Stimulated activated naive CD4-positive, alpha-beta T cell (primary cell): Measurements from ENCODE around the gene EXOSC10.
"Not testable (repeated sequence)": the region's sequence is repeated elsewhere in the genome, so short reads cannot be mapped to it uniquely, and the experiment has no call there.

Source experiments
- DNase-seq, 6 experiments: peaks; one replicate each; lab custom pipeline; 2025; lab: John Stamatoyannopoulos, UW

EXOSC10 gene

GRCh38 chr1:11109047-11109760 is 9.5 kb upstream of the EXOSC10 start:
- DNase-seq: no peak

DNA sequence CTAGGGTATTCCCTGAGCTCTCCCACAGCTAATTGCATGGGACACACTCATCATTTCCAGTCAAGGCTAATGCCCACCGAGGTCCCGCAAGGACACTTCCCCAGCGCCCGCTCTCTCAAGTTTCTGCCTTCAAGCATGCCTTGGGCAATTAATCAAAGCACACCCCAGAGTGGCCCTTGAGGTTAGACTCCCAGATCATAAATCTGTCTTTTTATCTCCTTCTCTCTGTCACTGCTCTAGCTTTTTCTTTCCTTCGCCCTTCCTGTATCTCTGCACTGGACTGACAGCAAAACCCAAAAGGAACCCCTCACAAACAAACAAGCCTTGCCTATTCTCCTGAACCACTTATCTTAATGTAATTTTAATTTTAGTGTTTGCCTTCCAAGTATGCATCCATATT is 7.9 kb upstream of the EXOSC10 start:
- no peak for DNase-seq

- no peak for DNase-seq
Measured at GRCh38 chr1:11105586-11105985, 5.9 kb upstream of the EXOSC10 start.

GRCh38 chr1:11101347-11101746 is 1.7 kb upstream of the EXOSC10 start:
- no peak for DNase-seq

DNA sequence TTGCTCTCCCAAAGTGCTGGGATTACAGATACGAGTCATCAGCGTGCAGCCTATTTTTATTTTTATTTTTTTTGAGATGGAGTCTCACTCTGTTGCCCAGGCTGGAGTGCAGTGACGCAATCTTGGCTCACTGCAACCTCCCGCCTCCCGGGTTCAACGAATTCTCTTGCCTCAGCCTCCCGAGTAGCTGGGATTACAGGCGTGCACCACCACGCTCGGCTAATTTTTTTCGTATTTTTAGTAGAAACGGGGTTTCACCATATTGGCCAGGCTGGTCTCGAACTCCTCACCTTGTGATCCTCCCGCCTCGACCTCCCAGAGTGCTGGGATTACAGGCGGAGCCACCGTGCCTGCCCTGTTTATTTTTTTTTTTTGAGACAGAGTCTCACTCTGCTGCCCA is 1.1 kb upstream of the EXOSC10 start:
- DNase-seq: not testable (repeated sequence)

GRCh38 chr1:11100149-11100493 is 452 bp upstream of the EXOSC10 start:
- no peak for DNase-seq

- DNase-seq: no peak
Measured at GRCh38 chr1:11098931-11099309, 749 bp downstream of the EXOSC10 start.

DNA sequence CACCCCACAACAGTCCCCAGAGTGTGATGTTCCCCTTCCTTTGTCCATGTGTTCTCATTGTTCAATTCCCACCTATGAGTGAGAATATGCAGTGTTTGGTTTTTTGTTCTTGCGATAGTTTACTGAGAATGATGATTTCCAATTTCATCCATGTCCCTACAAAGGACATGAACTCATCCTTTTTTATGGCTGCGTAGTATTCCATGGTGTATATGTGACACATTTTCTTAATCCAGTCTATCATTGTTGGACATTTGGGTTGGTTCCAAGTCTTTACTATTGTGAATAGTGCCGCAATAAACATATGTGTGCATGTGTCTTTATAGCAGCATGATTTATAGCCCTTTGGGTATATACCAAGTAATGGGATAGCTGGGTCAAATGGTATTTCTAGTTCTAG is 15.9 kb downstream of the EXOSC10 start:
- DNase-seq: not testable (repeated sequence)

DNA sequence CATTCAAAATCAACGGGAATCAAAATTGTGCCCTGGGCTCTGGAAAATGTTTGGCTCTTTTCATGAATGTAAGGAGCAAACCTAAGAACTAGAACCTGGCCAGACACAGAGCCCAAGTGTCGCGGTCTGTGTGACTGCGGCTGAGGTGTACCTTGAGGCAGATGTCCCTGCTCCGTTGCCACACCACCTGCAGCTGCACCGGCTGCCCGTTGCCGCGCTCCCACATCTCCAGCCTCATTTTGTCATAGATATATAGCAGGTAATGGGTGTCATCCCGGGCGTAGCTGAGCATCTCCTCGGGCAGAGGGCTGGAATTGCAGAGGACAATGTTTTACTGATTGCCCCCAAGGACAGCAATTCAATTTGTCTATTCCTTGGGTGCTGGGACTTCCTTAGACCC is 18.7 kb downstream of the EXOSC10 start:
- no peak for DNase-seq

GRCh38 chr1:11078631-11079030 is 21.0 kb downstream of the EXOSC10 start:
- DNase-seq: no peak

DNA sequence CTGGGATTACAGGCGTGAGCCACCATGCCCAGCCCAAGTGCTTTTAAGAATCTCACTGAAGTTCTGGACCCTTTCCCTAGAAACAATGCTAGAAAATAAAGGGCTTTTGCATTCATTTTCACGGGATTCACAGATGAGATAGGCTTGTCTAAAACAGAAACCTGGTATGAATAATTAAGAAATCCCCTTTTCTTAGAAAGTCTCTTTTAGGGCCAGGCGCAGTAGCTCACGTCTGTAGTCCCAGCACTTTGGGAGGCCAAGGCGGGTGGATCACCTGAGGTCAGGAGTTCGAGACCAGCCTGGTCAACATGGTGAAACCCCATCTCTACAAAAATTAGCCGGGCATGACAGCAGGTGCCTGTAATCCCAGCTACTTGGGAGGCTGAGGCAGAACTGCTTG is 26.3 kb downstream of the EXOSC10 start:
- DNase-seq: not testable (repeated sequence)

- DNase-seq: no peak
Measured at GRCh38 chr1:11072216-11072917, 27.3 kb downstream of the EXOSC10 start.

DNA sequence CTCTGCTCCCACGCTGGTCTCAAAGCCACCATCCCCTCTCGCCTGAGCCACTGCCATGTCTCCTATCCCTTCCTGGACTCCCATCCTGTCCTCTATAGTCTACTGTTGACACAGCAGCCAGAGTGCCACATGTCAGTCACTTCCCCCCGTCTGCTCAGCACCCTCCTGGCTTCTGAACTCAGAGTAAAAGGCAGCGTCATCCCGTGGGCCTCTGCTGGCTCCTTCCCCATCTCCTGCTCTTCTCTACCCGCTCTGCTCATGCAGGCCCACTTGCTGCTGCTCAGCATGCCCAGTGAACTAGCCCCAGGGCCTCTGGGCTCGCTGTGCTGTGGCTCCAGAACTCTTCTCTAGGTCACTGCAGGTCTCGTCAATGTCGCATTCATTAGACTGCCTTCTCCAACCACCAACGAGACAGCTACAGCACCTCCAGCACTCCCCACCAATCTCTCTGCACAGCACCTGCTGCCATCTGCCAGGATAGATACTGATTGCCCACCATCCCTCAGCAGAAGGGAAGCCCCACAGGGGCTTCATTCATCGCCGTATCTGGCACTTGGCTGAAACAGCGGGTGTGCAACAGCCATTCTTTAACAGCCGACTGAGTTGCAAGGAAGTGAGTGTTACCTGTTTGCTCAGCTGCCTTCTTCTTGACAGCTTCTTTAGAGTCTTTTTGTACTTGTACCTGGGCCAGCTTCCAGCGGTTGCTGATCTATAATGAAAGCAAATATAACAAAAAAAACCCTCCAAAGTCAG is 28.0 kb downstream of the EXOSC10 start:
- DNase-seq: no peak

DNA sequence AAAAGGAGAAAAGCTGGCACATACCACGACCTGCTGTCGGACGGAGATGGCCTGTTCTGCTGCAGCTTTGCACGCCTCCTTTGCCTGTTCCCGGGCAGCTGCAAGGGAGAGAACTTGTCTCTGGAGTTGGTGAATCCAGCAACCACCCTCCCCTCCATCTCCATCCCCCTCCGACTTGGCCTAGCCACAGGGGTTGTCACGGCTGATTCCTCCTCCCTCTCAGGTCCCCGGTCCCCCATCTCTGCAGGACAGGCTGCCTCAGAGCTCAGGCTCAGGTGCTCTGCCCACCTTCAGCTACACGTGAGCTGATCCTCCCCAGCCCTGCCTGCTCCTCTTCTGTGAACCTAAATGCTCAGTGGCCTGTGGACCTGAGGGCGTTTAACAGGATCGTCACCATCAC is 28.8 kb downstream of the EXOSC10 start:
- no peak for DNase-seq

DNA sequence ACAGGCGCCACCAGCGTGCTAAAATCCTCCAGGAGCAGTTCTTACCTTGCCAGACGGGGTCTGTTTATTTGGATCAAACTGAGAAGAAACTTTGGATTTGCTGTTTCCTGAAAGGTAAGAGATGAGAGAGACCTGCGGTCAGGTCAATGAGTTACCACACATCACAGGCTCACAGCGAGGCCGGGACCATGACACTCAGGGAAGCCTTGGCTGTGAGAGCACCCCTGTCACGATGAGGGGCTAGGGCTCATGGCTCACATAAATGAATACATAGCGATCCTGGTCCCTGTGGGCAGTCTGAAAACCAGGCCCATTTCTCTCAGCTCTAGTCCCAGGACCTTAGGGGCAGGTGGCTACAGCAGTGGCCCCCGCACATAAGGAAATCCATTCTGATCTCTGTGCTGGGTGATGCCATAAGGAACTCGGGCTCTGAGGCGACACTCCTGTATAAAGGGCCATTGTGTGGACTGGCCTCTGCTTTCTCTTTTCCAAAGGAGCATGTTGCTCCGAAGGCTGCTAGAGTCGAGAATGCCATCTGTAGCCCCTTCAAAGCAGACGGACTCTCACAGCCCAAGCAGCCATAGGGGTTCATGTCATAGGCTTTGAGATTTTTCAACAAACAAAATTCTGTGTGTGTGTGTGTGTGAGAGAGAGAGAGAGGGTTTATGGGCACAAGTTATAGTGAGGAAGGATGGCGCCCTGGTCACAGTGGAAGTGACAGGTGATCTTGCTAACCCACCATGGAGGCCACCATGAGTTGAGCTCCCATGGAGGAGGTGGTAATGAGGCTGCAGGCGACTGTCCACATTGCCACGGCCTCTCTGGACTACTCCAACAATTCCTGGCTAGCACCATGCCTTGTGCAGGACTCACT is 30.8 kb downstream of the EXOSC10 start:
- DNase-seq: no peak

DNA sequence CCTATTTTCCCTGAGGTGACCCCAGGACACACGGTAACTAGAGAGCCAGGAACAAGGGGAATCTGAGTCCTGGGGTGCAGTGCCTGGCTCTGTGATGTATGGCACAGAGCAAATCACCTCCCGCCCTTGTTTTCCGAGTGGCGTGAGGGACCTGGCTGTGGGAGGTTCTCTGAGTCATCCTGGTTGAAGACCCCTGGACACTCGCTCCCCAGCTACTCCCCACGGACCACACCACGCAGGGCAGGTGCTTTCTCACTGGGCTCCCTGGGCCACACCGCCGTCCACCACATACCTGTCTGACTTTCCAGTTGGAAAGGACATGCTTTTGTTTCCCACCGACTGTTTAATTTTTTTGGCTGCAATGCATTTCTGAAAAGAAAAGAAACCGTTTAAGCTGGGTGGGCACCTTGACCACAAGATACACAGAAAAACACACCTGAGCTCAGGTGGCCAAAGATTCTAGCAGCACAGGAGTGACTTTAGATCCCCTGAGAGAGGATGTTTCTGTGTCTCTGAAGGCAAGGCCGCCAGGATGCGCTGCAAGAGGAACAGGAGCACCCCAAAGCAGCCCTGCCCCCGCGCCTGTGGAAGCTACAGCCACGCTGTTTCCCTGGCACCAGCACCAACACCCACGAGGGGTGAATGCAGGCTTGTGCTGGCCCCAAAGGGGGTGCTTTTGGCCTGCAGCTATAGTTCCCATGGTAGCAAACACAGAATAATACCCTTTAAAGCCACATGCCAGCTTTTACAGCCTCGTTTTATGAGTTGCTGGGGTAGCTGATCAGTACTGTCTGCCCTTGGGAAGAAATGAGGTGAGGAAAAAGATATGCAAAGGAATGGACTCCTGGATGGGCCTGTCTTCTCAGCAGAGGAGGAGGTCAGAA is 31.7 kb downstream of the EXOSC10 start:
- no peak for DNase-seq

GRCh38 chr1:11065796-11066195 is 33.9 kb downstream of the EXOSC10 start:
- no peak for DNase-seq

- DNase-seq: no peak
Measured at GRCh38 chr1:11064942-11065341, 34.7 kb downstream of the EXOSC10 start.

- not testable (repeated sequence) for DNase-seq
Measured at GRCh38 chr1:11063937-11064537, 35.6 kb downstream of the EXOSC10 start.

DNA sequence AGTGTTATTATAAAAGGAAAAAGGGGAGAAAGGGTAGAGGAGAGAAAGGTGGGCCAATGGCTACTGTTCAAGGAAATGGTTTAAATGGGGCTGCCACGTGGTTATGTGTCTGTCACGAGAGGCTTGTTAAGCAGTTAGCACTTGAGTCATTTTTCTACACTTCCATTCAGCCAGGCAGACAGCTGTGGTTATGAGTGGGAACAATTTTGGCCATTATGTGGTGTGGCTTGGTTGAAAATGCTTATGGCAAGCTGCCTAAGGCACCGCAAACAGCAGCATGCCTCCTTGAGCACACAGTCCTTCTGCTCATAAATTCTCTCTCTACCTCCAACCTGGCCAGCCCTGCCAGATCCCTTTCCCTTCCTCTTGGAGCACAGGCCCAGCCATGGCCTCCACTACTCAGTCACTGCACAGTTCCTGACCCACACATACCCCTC is 36.7 kb downstream of the EXOSC10 start:
- no peak for DNase-seq
